ENCODE measurements around the gene FCN2.

The FCN2 gene

DNA sequence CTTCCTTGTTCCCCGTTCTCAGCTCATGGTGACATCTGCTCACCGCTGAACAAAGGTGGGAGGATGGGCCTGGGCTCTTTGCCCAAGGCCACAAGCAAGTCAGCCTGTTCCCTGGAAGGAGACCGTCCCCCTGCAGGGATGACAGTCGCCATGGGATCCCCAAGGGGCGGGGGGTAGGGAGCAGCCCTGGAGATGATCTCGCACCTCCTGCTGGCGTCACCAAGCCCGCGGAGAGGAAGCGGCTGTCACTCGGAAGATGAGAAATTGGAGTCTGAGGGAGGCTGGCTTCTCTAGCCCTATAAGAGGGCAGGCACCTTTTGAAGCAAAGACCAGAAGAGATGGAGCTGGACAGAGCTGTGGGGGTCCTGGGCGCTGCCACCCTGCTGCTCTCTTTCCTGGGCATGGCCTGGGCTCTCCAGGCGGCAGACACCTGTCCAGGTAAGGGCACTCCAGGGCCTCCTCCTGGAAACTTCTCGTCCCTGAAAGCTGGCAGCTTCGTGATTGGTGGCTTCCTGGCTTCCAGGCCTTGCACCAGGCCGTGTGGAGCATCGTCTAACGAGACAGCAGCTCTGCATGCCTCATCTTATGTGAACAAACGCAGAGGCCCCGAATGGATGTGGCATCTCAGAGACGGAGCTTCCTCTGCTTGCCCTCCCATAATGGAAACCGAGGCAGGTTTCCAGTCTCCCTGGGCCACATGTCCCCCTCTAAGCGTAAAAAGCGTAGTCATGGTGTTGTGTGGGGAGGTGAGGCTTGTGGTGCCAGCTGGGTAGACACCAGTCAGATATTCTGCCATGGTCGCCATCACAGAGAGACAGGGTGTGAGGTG, at the start of gene FCN2:
FCN2 (plus strand) TSS at position 327 of the 829 bp plus-strand sequence; CDS start at position 339, 12 bp downstream.
- DNase-seq (ENCODE audit: low read depth in 2 of 3, low spot score in 1 of 3) = no peak

DNA sequence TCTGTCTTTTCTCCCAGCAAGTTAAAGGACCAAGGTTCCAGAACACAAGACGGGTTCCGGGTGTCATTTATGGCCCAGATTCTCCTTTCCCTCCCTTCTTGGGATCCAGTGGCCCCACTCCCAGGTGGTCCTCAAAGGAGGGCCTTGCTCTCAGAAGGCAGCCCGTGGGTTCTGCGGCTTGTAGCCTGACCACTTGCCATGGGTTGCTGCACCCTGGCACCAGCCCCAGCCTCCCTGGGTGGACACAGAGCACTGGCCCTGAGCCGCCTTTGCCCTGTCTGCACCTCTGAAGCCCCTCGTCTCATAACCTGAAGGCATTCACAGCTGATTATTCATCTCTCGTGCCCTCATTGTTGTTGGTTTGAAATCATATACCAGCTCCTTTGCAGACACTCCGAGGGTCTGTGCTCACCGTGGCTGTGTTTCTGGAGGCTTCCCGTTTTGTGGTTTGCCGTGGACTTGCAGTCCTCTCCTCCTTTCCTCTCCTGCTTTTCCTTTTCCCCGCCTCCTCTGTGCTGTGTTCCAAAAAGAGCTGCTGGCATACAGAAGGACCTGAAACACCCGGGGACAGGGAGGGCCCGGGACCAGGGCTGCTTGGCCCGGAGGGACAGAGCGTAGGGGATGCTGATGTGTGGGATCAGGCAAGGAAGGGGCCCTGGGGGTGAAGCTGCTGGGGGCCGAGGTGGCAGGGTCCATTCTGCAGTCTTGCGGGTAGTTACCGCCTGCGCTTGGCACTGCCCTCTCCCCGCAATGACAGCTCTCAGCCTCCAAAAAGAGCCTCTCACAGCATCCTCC, 49.5 kb upstream of the FCN2 start:
- DNase-seq (ENCODE audit: low read depth in 2 of 3, low spot score in 1 of 3) = no peak

DNA sequence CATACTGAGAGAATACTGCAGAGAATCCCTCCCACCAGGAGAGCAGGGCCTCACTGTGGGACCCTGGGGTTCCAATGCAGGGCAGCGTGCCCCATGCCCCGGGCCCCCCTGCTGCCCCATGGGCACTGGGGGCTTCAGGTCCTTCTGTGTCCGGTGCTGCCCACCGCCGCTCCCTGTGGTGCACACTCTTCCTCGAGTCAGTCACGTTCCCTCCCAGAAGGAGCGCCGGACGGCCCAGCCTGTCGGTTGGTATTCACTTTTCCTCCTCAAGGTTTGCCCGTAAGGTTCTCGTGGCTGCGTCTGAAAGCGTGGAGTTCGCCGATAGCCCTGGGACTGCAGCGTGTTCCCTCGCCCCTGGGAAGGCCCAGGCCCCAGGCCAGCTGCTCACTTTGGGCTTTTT, 48.1 kb upstream of the FCN2 start:
- no peak for DNase-seq (ENCODE audit: low read depth in 2 of 3, low spot score in 1 of 3)

DNA sequence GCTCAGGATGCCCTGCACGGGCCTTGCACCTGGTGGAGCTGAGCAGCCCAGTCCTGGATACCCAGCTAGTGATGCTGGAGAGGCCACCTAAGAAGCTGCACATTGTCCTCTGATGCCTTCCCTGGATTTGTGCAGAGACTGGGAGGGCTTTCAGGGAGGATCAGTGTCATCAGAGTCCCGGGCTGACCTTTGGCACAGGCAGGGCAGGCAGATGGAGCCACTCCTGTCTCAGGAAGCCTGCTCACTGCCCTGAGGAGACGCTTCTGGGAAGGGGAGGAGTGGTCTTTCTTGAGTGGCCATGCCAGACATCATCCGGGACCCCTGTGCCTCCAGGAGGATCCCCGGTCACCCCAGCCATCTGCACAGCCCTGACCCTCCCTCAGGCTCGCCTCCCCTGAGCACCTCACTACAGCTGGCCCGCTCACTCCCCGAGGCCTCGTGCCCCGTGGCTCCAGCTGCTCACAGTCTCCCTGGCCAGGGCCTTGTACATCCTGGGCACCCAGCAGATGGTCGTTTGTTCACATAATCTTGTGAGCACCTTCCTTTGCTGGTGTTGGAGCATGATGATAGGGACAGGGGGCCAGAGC, 47.2 kb upstream of the FCN2 start:
- DNase-seq (ENCODE audit: low read depth in 2 of 3, low spot score in 1 of 3) = no peak

DNA sequence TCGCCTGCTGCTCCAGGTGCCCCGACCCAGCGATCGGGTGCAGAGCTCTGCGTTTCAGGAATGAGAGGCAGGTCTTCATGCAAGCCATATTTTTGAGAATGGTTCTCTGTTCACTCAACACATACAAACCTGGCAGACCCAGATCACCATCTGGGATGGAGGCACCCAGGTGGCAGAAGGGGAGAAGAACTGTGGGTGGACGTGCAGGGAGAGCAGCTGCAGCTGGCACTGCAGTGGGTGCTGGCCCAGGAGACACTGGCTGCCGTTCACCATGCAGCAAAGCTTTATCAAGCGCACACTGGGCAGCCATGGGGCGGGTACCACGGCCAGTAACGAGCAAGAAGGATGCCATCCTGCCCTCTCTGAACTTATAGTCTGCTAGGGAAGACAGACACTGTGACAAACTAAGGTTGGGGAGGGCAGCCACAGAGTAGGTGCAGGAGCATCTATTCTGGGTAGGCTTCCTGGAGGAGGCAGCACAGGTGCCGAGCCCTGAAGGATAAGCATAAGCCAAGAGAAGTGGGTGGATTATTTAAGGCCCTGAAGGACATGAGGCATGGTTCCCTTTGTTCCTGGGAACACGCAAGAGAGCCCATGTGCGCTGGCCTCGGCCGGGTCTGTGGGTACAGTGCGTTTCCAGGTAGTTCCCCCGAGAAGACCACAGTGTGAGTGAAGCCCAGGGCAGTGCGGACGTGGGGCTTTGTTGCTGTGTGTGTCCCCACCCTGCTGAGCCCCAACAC, 46.2 kb upstream of the FCN2 start:
- DNase-seq (ENCODE audit: low read depth in 2 of 3, low spot score in 1 of 3) = no peak

DNA sequence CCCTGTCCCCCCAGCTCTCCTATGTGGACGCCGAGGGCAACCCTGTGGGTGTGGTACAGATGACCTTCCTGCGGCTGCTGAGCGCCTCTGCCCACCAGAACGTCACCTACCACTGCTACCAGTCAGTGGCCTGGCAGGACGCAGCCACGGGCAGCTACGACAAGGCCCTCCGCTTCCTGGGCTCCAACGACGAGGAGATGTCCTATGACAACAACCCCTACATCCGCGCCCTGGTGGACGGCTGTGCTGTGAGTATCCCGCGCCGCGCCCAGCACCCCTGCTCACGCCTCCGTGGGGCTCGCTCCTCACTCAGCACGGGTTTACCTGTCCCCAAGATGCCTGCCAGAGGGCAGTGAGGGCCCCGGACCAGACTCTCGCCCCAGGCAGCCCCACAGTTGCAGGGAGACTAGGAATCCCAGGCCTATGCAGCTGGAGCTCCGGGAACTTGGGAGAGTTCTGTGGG, 45.6 kb upstream of the FCN2 start:
- DNase-seq (ENCODE audit: low read depth in 2 of 3, low spot score in 1 of 3) = no peak

DNA sequence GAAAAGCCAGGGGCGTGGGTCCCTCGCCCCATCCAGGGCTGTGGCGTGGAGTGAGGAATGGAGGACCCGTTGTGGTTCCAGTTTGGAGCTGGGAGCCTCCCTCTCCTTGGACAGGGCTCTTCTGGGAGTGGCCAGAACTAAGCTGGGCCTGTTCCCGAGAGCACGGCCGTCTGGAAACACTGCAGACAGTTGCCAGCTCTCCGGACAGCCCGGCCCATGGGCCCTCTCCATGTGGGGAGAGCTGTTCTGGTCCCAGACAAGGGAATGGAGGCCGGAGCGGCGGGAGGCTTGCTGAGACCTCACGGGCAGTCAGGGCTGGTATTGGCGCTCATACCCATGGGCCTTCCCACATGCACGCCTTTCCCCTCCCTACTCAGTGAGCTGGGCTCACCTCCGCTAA, 45.2 kb upstream of the FCN2 start:
- DNase-seq (ENCODE audit: low read depth in 2 of 3, low spot score in 1 of 3) = no peak

DNA sequence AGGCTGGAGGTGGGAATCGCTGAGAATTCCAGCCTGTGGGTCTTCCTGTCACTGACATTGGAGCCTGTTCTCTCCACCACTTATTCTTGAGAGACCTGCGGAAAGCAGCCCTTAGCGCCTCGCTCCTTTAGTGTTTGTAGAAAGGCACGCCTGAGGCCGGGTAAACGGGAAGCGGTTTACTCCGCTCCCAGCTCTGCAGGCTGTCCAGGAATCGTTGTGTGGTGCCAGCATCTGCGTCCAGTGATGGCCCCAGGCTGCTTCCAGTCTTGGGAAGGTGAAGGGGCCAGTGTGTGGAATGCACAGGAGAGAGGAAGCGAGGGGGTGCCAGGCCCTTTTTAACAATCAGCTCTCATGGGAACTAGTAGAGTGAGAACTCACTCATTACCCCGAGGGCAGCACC, 44.6 kb upstream of the FCN2 start:
- no peak for DNase-seq (ENCODE audit: low read depth in 2 of 3, low spot score in 1 of 3)

DNA sequence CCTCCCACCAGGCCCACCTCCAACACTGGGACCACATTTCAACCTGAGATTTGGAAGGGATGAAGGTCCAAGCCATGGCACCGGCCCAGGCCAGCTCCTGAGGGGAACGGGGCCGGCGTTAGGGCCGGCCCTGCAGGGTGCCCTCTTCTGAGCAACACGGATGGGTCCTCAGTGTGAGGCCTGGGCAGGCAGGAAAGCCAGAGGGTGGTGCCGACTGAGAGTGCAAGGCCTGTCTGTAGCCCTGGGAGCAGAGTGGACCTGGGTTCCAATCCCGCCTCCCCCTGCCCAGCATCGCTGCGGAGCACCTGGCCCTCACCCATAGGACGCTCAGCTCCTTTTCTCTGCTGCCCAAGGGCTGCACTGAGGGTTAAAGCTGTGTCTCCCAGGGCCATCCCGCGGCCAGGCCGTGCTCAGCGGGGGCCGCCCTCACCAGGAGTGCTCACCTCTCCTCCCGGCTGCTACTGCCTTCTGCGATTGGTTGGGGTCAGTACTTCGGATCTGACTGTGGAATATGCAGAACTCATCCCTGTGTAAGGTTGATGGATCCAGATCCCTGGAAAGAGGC, 44.1 kb upstream of the FCN2 start:
- no peak for DNase-seq (ENCODE audit: low read depth in 2 of 3, low spot score in 1 of 3)

DNA sequence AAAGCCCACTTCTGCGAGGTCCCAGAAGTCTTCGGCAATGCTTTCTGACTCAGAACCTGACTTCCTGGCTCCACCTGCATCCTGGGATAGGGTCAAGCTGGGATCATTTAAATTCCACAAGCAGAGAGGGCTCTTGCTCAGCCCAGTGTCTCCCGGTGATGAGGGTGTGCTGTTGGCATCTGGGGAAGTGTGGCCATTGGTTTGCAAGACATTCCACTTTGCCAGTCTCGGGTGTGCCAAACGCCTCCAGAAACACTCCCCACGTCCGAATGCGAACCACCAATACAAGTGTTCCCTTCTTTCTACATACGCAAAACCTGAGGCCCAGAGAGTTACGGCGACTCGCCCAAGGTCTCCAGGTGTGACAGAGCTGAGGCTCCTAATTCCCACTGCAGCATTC, 43.1 kb upstream of the FCN2 start:
- DNase-seq (ENCODE audit: low read depth in 2 of 3, low spot score in 1 of 3) = no peak

DNA sequence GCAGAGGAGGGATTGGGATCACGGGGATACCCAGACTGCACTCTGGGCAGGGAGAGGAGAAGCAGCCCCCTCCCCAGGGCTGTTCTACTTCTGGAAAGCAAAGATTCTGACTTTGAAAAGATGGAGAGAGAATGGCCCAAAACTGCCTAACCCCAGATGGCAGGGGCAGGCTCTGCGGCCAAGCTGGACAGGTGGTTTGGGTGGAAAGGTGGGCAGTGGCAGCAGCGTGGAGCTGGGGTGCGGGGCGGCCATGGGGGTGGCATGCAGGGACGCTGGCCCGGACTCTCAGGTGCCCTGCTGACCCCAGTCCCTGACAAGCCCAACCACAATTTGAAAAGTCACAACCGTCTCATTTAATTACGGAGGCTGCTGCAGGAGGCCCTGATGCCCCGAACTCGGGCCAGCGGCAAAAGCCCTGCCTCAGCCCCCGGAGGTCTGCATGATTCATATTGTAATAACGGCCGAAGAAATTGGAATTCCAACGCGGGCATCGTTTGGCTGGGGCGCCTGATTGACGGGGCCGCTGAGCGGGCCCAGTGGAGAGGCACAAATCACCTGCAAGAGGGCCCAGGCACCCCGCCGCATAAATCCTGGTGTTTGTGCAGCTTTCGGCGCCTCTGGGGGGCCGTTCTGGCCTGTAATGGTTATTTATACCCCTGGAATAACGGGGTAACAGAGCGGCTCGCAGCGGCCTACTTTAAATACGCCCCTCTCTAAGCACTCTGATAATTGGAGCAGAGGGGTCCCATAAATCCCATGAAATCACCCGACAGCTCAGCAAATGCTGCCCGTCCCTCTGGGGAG, 41.8 kb upstream of the FCN2 start:
- no peak for DNase-seq (ENCODE audit: low read depth in 2 of 3, low spot score in 1 of 3)

DNA sequence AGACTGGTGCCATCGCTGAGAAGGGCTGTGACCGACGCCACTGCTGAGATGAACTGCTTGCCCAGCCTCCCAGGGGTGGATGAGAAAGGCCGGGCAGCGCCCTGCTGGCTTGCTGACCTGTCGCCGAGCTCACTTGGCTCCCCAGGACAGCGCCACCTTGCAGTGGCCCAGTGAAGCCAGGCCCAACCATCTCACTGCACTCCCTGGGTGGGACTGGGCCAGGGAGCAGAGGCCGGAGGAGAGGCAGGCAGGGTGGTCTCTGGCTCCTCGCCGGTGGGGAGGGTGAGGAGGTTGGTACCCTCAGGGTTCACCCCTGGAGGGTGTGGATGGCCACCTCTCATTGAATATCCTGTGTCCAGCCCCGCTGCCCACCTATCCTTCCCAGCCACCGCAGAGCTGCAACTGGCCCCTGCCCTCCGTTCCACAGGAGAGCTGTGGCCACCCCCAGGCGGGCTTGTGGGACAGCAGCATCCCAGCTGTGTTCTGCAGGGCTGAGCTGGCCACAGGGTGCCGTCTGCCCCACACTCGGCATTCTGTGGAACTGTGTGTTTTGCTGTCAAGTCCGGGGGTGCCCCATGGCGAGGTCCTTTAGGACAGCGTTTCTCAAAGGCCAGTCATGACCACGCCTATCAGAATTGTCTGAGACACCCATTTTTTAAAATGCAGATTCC, 41.0 kb upstream of the FCN2 start:
- DNase-seq (ENCODE audit: low read depth in 2 of 3, low spot score in 1 of 3) = no peak

DNA sequence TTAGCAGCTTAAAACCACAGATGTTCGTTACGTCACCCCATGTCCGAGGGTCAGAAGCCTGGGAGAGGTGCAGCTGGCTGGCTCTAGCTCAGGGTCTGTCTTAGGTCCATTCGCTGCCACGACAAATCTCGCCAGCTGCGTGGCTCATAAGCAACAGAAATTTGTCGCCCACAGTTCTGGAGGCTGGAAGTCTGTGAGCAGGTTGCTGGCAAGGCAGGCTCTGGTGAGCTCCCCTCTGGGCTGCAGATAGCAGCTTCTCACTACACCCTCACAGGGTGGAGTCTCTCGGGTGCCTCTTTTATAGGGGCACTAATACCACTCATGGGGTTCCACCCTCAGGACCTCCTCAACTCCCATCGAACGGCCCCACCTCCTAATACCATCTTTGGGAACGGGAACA, 40.1 kb upstream of the FCN2 start:
- no peak for DNase-seq (ENCODE audit: low read depth in 2 of 3, low spot score in 1 of 3)

DNA sequence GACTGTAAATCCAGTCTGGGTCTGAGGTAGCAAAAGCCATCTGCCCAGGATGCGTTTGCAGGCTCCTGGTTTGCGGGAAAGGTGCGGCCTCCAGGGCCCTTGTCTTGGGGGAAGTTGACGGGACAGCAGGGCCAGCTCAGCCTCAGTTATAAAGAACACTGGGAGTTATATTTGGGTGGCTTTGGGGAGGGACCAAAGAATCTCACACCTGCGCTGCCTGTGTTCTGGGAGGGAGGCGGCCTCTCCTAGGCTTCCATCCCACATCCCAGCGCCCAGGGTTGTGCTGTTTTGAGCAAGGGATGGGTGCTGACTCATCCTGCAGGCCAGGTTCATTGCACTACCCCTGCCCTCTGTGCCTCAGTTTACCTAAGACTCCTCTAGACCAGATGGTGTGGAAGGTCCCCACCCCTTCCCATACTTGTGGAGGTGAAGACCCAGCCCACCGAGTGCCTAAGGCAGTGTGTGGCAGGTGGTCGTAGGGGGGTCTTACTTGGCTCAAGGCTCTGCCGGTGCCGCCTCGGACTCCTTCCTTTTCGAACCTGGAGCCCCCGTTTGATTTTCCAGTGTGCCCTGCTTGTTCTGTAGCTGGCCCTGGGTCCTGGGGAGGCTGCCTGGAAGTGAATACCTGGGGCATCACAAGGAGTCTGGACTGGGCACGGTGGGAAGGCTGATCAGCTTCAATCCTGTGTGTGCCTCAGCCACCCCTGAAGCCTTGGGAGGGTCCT, 39.3 kb upstream of the FCN2 start:
- no peak for DNase-seq (ENCODE audit: low read depth in 2 of 3, low spot score in 1 of 3)

DNA sequence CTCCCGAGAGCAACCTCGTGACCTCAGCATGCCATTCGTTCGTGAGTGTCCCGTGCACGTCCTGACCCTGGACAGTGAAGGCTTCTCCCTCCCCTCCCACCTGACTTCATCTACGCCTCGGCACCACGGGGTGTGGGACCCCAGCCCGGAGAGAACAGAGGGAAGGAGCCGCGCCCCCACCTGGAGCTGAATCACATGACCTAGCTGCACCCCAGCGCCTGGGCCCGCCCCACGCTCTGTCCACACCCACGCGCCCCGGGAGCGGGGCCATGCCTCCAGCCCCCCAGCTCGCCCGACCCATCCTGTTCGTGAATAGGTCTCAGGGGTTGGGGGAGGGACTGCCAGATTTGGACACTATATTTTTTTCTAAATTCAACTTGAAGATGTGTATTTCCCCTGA, 38.3 kb upstream of the FCN2 start:
- no peak for DNase-seq (ENCODE audit: low read depth in 2 of 3, low spot score in 1 of 3)

DNA sequence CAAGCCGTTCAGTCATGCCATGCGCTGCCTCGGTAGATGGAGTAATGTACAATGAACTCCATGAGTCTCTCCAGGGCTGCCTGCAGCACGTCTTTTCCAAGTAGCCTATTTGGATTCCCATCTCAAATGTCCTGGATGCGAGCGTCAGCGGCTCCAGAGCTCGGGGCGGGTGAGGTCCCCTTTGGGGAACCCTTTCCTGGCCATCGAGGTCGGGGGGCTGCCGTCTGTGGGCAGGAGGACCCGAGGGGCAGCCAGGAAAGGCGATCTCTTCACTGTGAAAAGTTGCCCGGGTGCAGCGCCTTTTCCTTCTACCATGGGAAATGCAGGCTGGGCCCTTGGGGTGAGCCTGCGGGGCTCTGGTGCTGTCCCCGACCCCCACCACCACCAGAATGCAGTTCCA, 36.9 kb upstream of the FCN2 start:
- DNase-seq (ENCODE audit: low read depth in 2 of 3, low spot score in 1 of 3) = no peak

DNA sequence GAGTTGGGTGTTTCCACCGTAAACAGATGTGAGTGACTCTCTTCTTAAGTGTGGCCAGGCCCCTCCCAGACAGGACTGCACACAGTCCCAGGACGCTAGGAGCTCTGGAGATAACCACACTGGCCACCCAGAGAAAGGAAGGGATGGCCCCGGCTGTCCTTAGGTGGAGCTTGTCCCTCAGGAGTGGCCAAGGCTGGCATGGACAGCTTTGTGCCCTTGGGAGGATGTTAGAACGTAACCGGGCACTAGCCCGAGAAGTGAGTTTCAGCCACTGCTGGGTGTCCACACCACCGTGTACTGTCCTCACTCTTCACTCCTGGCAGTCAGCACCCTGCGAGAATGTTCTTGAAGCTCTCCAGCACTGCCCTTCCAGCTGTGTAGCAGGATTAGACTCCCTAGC, 35.8 kb upstream of the FCN2 start:
- DNase-seq (ENCODE audit: low read depth in 2 of 3, low spot score in 1 of 3) = no peak

DNA sequence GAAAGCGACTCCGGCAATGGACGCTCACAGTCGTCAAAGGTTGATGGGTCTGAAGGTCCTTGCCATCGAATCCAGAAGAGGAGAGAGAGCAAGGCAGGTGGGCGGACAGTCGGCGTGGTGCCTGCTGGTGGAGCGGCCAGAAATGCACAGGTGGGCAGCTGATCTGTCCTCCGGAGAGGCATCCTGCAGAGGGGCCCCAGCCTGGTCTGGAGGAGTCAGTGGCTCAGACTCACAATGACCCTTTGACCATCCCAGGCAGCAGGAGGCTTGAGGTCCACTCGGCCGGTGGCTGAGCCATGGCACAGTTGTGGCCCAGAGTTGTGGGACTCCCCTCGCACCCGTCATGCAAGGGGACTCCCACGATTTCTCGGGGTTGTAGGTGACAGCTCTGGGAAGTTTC, 34.4 kb upstream of the FCN2 start:
- no peak for DNase-seq (ENCODE audit: low read depth in 2 of 3, low spot score in 1 of 3)

DNA sequence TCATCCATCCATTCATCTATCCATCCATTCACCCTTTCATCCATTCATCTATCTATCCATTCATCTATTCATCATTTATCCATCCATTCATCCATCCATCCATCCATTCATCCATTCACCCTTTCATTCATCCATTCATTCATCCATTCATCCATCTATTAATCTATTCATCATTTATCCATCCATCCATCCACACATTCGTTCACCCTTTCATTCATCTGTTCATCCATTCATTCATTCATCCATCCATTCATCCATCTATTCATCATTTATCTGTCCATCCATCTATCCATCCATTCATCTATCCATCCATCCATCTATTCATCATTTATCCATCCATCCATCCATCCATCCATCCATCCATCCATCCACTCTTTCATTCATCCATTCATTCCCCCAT, 33.9 kb upstream of the FCN2 start:
- DNase-seq (ENCODE audit: low read depth in 2 of 3, low spot score in 1 of 3) = no peak
